Astrocyte of the cerebellum (primary cell): ENCODE data around the gene NOP14.

ENCODE experiments used
- DNase-seq: peaks from one replicate; pipeline ENCODE4 v3.0.0-alpha.2; 2011; ENCODE audit warnings: low read depth
- H3K4me3 ChIP-seq: 2 replicates; pipeline ENCODE4 v1.5.1; 2011; ENCODE audit warnings: mild to moderate bottlenecking, low read depth, low read length, moderate library complexity
- CTCF ChIP-seq: IDR thresholded peaks from 2 replicates; pipeline ENCODE4 v1.5.1; 2012; ENCODE audit warnings: low read length, low read depth, moderate library complexity, mild to moderate bottlenecking; ENCODE audit errors: missing control alignments
- in situ Hi-C: cut with HindIII; loops from 2 replicates; pipeline ENCODE4 v1.10.0; 2017; ENCODE audit warnings: low sequenced_read_pairs

The NOP14 gene

GRCh38 chr4:2907706-2908293, 55.4 kb downstream of the NOP14 start:
- no peak for DNase-seq
- H3K4me3 ChIP-seq, result no peak overlapping the region
- TF ChIP-seq CTCF, result no peak
- in situ Hi-C loops, result no loop called here

- no peak for DNase-seq
- TF ChIP-seq CTCF, result no peak
- in situ Hi-C loops, result no loop called here
These were observed 56.0 kb downstream of the NOP14 start for GRCh38 chr4:2907226-2907625.

GRCh38 chr4:2906218-2906617, 57.0 kb downstream of the NOP14 start:
- no peak for DNase-seq
- in situ Hi-C loops, result no loop called here
- no peak for TF ChIP-seq CTCF
- no peak overlapping the region for H3K4me3 ChIP-seq

More at GRCh38 chr4:2907226-2907625, 56.0 kb downstream of the NOP14 start:
- H3K4me3 ChIP-seq, result no peak overlapping the region

- in situ Hi-C loops, result no loop called here
- TF ChIP-seq CTCF, result no peak
- DNase-seq, result no peak
- no peak overlapping the region for H3K4me3 ChIP-seq
These were observed 57.7 kb downstream of the NOP14 start for GRCh38 chr4:2905544-2905943.

- H3K4me3 ChIP-seq, result no peak overlapping the region
- no peak for DNase-seq
- in situ Hi-C loops, result no loop called here
- TF ChIP-seq CTCF, result no peak
These were observed 61.1 kb downstream of the NOP14 start for GRCh38 chr4:2902126-2902525.

GRCh38 chr4:2901186-2901585, 62.0 kb downstream of the NOP14 start:
- no peak overlapping the region for H3K4me3 ChIP-seq
- no peak for TF ChIP-seq CTCF
- in situ Hi-C loops, result no loop called here
- no peak for DNase-seq
